NK-92 (cell line): ENCODE results near the gene LDLRAP1.
"Not testable (repeated sequence)": the region's sequence is repeated elsewhere in the genome, so short reads cannot be mapped to it uniquely, and the experiment has no call there.

Experiments used
- DNase-seq: peaks from one replicate; lab custom pipeline; 2025; ENCODE audit not compliant: unreplicated experiment; lab: John Stamatoyannopoulos, UW

The LDLRAP1 gene

DNA sequence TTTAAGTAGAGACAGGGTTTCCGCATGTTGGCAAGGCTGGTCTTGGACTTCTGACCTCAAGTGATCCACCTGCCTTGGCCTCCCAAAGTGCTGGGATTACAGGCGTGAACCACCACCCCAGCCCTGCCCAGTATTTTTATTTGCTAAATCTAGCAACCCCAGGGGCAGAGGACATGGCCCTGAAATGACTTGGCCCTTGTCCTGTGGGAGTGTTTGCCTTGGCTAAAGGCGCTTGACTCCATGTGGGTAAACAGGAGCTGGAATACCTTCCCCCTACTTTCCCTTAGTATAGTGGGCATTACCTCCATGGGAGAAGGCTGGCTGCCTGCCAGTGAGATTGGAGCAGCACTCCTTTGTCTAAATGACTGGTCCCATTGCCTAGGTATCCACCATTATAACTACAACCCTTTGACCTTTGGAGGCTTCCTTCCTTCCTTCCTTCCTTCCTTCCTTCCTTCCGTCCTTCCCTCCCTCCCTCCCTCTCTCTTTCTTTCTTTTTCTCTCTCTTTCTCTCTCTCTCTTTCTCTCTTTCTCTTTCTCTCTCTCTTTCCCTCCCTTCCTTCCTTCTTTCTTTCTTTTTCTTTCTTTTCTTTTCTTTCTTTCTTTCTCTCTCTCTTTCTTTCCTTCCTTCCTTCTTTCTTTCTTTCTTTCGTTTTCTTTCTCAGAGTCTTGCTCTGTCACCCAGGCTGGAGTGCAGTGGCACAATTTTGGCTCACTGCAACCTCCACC lies 57.7 kb downstream of the LDLRAP1 start:
- DNase-seq: not testable (repeated sequence)

DNA sequence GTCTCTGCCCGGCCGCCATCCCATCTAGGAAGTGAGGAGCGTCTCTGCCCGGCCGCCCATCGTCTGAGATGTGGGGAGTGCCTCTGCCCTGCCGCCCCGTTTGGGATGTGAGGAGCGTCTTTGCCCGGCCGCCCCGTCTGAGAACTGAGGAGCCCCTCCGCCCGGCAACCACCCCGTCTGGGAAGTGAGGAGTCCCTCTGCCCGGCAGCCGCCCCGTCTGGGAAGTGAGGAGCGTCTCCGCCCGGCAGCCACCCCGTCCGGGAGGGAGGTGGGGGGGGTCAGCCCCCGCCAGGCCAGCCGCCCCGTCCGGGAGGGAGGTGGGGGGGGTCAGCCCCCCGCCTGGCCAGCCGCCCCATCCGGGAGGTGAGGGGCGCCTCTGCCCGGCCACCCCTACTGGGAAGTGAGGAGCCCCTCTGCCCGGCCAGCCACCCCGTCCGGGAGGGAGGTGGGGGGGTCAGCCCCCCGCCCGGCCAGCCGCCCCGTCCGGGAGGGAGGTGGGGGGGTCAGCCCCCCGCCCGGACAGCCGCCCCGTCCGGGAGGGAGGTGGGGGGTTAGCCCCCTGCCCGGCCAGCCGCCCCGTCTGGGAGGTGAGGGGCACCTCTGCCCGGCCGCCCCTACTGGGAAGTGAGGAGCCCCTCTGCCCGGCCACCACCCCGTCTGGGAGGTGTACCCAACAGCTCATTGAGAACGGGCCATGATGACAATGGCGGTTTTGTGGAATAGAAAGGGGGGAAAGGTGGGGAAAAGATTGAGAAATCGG lies 60.6 kb downstream of the LDLRAP1 start:
- not testable (repeated sequence) for DNase-seq

GRCh38 chr1:25607123-25607522 lies 63.7 kb downstream of the LDLRAP1 start:
- DNase-seq: no peak

DNA sequence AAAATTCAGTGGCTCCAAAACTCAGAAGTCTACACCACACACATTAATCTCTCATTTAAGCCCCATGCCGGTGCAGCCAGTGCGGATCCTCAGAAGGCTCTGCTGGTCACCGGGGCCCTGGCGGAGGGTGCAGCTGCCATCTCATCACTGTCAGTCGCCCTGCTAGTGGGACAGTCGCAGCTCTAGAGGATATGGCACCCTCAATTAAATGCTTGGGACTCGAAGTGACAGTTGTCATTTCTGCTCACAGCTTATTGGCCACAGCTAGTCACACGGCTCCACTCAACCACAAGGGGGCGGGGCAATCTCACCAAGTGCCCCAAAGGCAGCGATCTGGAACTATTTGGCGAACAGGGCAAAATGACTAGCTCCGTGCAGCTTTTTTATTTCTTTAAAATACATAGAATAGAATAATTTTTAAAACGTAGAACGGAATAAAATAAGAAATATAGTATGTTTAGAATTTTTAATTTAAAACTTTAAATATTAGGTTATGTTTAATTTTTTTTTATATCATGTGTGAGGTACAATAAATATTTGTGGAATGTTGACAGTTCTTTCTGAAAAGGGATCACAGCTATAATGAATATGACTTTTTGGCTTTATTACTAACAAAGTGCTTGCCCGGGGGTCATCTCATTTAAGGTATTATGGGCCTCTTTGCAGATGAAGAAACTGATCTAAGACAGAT lies 65.2 kb downstream of the LDLRAP1 start:
- no peak for DNase-seq

- DNase-seq: no peak
Observed at GRCh38 chr1:25609921-25610320, 66.5 kb downstream of the LDLRAP1 start.

GRCh38 chr1:25610822-25611630 lies 67.6 kb downstream of the LDLRAP1 start:
- no peak for DNase-seq

- no peak for DNase-seq
Observed at GRCh38 chr1:25611843-25612242, 68.4 kb downstream of the LDLRAP1 start.

DNA sequence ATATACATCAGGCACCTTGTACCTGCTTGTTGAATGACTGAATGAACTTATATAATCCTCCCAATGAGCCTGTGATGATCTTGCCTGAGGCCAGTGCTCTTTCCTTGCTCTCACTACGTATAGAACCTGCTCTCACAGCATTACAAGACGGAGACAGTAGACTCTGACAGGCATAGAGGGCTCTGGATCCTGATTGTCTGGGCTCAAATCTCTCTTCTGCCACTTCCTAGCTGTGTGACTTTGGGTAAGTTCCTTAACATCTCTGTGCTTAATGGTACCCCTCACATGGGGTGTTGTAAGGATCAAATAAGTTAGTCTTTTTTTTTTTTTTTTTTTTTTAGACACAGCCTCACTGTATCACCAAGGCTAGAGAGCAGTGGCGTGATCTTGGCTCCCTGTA lies 69.0 kb downstream of the LDLRAP1 start:
- DNase-seq: no peak

DNA sequence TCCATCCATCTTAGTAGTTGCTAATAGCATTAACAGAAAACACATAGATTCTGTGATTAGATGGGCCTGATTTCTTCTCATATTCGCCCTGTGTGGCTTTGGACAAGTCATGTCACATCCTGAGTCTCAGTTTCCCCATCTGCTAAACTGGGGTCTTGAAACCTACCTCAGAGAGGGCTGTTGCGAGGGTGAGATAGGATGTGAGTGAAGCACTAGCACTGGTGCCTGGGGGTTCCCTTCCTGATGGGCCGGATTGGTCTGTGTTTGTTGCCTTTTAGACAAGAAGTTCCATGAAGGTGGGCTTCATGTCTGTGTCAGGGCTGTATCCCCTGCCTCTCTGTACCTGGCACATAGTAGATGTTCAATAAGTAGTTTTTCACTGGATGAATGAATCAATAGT lies 69.7 kb downstream of the LDLRAP1 start:
- no peak for DNase-seq

DNA sequence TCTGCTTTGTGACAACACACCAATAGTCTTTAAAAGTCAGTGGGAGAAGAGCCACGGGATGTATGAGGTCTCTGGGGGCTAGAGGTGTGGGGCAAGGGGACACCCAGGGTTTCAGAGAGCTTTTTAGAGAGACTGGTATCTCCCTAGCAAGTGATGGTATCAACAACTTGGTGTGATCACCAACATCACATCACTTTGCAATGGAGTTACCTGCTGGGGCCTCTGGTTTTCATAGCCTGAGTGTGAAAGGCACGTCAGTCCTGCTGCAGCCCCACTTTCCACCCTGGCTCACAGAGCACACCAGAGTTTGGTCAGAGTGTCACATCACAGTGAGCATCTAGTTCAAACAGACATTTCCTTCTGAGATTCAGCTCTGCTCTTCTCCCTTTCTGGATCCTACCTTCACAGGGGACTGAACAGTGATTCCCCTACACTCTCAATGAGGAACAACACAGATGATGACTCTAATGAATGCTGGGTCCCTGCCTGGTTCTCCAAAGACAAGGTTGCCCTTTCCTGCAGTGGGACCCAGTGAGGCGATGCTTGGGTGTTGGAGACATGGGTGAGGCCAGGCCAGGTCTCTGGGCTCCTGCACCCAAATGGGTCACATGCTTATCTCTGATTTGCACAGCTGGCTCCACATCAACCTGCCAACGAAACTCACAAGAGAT lies 71.2 kb downstream of the LDLRAP1 start:
- DNase-seq: no peak

- DNase-seq: no peak
Observed at GRCh38 chr1:25615172-25615541, 71.8 kb downstream of the LDLRAP1 start.

DNA sequence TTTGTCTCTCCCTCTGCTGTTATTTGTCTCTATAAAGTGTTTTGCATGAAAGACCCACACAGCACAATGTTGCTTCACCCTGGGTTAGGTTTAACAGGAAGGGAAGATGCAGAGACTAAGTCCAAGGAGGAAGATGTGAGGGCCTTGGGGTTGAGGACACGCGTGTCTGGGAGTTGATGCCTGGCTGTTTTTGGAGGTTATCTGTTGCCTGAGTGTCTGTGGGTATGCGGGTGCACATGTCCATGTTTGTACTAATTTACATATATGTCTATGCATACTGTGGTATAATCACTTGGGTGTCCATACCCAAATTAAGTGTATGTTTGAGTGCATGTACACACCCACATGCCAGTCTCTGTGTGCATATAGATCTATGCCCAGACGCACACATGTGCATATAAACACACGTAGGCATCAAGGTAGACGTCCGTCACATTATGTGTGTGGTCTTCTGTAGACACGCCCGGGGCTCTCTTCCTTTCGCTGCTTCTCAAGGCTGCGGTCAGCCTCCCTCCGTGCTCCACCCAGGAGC lies 72.2 kb downstream of the LDLRAP1 start:
- DNase-seq: no peak

GRCh38 chr1:25616095-25616986 lies 72.9 kb downstream of the LDLRAP1 start, which contains the start of gene MAN1C1:
MAN1C1 (plus strand) TSS chr1:25616791; CDS start chr1:25617798, 1,007 bp downstream.
- no peak for DNase-seq

DNA sequence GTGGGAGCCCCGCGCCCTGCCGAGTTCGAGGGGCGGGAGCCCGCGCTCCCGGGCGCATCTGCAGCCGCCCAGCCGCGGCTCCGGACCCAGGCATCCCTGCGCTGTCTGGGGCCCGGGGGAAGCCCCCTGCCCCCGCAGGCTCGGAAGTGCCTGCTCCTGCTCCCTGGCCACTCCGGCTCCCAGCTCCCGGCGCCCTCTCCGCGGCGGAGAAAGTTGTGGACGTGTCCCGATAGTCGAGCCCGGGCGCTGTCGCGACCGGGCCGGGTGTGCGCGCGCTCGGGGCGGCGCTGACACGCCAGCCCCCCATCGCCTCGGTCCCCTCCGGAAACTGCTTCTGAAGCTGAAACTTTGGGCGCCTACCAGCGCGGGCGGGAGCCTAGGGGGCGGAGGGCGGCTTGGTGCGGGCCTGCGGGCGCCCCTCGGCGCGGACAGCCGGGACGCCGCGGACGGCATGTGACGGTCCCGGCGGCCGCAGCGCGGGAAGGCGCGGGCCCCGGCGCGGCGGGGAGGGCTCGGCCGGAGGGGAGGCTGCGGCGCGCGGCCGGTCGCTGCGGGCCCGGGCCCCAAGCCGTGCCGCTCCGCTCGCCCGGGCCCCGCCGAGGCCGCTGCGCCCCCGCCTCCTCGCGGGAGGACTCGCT lies 73.7 kb downstream of the LDLRAP1 start:
- no peak for DNase-seq

GRCh38 chr1:25617625-25618432 lies 74.4 kb downstream of the LDLRAP1 start:
- no peak for DNase-seq

DNA sequence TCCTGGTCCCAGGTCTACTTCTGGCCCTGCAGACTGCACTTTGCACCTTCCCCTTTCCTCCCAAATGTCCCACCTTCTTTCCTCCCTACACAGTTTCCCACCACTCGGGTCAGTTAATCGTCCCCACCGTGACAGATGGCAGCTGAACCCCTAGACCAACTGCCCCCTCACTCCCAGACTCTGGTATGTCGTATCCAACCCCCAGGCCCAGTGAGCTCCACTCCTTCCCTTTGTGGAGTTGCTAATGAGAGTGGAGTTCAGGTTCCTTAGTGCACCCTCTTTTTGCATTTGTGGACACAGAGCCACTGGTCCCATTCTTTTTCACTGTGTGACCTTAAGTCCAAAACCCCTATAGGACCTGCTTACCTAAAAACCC lies 75.0 kb downstream of the LDLRAP1 start:
- no peak for DNase-seq
